ENCODE results near the gene MAPK12.

Gene MAPK12

GRCh38 chr22:50262973-50263617 is 1.6 kb upstream of the MAPK12 start:
- no peak overlapping the region for H3K4me3 ChIP-seq (ENCODE audit: low read depth, low read length)
- TF ChIP-seq, protein P1, sequence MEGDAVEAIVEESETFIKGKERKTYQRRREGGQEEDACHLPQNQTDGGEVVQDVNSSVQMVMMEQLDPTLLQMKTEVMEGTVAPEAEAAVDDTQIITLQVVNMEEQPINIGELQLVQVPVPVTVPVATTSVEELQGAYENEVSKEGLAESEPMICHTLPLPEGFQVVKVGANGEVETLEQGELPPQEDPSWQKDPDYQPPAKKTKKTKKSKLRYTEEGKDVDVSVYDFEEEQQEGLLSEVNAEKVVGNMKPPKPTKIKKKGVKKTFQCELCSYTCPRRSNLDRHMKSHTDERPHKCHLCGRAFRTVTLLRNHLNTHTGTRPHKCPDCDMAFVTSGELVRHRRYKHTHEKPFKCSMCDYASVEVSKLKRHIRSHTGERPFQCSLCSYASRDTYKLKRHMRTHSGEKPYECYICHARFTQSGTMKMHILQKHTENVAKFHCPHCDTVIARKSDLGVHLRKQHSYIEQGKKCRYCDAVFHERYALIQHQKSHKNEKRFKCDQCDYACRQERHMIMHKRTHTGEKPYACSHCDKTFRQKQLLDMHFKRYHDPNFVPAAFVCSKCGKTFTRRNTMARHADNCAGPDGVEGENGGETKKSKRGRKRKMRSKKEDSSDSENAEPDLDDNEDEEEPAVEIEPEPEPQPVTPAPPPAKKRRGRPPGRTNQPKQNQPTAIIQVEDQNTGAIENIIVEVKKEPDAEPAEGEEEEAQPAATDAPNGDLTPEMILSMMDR (IDR thresholded peaks at IDR 0.05; ENCODE audit: low read depth, low read length) = no peak

DNA sequence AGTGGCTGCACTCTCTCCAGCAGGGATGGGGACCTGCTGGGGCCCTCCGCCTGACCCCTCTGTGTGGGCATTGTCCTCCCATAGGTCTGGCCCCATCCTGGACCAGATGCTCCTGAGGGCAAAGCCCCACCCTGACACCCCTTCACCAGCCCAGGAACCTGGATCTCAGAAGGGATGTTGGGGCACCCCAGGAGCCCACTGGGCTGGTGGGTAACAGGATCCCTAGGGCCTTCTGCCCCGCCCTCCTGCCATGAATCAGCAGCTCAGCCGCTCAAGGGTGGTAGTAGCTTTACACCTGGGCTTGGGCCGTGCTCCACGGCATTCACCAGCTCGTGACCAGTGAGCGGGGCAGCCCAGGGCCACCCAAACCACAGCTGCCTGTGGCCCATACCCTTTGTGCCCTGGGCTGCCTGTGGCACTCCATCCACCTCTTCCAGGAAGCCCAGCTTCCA is 1.0 kb upstream of the MAPK12 start:
- no peak overlapping the region for H3K4me3 ChIP-seq (ENCODE audit: low read depth, low read length)
- TF ChIP-seq, protein P1 (IDR thresholded peaks at IDR 0.05; ENCODE audit: low read depth, low read length) = no peak

DNA sequence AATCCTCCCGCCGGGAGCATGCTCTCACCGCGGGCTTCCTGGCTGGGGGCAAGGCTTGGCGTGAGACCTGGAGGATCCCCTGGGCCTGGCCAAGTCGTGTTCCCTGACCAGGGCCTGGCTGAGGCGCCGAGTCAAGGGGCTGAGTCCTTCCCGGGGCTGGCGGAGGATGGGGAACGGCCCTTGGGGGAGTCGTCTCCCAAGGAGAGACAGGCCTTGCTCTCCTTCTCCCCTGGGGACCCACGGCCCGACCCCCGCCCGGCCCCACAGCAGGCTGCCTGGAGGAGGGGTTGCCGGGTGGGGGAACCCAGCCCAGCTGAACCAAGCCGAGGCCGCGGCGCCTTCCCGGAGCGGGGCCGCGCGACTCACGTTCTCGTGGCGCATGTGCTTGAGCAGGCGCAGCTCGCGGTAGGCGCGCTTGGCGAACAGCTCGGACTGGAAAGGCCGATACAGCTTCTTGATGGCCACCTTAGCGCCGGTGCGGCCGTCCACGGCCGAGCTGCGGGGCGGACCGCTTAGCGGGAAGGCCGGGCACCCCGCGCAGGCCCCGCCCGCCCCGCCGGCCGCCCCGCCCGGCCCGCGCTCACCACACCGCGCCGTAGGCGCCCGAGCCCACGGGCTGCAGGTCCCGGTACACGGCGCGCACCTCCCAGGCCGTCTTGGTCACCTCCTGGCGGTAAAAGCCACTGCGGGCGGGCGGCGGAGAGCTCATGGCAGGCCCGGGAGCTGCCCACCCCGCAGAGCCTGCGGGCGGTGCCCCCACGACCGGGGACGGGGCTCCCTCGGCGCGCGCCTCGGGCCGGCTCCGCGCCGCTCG is 475 bp downstream of the MAPK12 start:
- H3K4me3 ChIP-seq (ENCODE audit: low read depth, low read length) = peak overlapping the region; percentile 71
- TF ChIP-seq, protein P1 (IDR thresholded peaks at IDR 0.05; ENCODE audit: low read depth, low read length) = no peak

- H3K4me3 ChIP-seq (ENCODE audit: low read depth, low read length) = peak overlapping the region; percentile 71
- TF ChIP-seq, protein P1 (IDR thresholded peaks at IDR 0.05; ENCODE audit: low read depth, low read length) = no peak
These were observed 1.1 kb downstream of the MAPK12 start for GRCh38 chr22:50260434-50260800.

- TF ChIP-seq, protein P1 (IDR thresholded peaks at IDR 0.05; ENCODE audit: low read depth, low read length) = no peak
- H3K4me3 ChIP-seq (ENCODE audit: low read depth, low read length) = no peak overlapping the region
These were observed 2.2 kb downstream of the MAPK12 start for GRCh38 chr22:50259302-50259701.

- TF ChIP-seq, protein P1 (IDR thresholded peaks at IDR 0.05; ENCODE audit: low read depth, low read length) = no peak
- H3K4me3 ChIP-seq (ENCODE audit: low read depth, low read length) = no peak overlapping the region
These were observed 2.9 kb downstream of the MAPK12 start for GRCh38 chr22:50258361-50259292.
